T-helper 1 cell treated with Interleukin-12 subunit alpha and Interleukin-12 subunit beta and Interleukin-4 antibody, amounts not matched to agents 30 μg/mL and 1 μg/mL, for 36 hours (primary cell): ENCODE measurements around the gene SH3RF1.
A peak's percentile ranks its signal among the peaks of the same experiment; 100 is the strongest.
"Not testable (repeated sequence)": the region's sequence is repeated elsewhere in the genome, so short reads cannot be mapped to it uniquely, and the experiment has no call there.

Experiments
- H3K27ac Mint-ChIP-seq: one replicate; pipeline ENCODE4 v1.8.0; 2021; ENCODE audit warnings: mild to moderate bottlenecking, mixed read lengths
- H3K27me3 Mint-ChIP-seq: one replicate; pipeline ENCODE4 v1.8.0; 2021; ENCODE audit warnings: low read depth, mixed read lengths
- H3K36me3 Mint-ChIP-seq: one replicate; pipeline ENCODE4 v1.8.0; 2021; ENCODE audit warnings: low read depth, mixed read lengths
- H3K4me1 Mint-ChIP-seq: one replicate; pipeline ENCODE4 v1.8.0; 2021; ENCODE audit warnings: low read depth, mixed read lengths
- H3K4me3 Mint-ChIP-seq: one replicate; pipeline ENCODE4 v1.8.0; 2021; ENCODE audit warnings: mild to moderate bottlenecking, moderate library complexity, mixed read lengths
- H3K9me3 Mint-ChIP-seq: one replicate; pipeline ENCODE4 v1.8.0; 2021; ENCODE audit warnings: mixed read lengths

SH3RF1 gene

DNA sequence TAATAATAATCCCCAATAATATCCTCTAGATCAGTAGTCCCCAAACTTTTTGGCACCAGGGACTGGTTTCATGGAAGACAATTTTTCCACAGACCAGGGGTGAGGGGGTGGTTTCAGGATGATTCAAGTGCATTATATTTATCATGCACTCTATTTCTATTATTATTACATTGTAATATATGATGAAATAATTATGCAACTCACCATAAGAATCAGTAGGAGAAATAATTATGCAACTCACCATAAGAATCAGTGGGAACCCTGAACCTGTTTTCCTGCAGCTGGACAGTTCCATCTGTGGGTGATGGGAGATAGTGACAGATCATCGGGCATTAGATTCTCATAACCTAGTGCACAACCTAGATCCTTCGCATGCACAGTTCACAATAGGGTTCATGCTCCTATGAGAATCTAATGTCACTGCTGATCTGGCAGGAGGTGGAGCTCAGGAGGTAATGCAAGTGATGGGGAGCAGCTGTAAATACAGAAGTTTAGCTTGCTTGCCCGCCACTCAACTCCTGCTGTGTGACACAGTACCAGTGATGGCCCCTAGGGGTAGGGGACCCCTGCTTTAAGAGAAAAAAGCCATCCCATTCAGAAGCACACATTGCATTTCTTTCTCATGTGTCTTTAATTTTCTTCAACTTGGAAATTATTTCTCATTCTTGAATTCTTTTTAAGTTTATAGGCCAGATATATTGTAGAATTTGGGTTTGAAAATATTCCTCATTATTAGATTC is 16.0 kb upstream of the SH3RF1 start:
- Mint-ChIP-seq H3K9me3 (no peaks in the 10 kb centered on the region), H3K36me3 (no peaks in the 10 kb centered on the region), H3K27me3 (no peaks in the 10 kb centered on the region), H3K27ac (no peak overlapping the region), H3K4me1 (no peaks in the 10 kb centered on the region), H3K4me3 (no peak overlapping the region)

DNA sequence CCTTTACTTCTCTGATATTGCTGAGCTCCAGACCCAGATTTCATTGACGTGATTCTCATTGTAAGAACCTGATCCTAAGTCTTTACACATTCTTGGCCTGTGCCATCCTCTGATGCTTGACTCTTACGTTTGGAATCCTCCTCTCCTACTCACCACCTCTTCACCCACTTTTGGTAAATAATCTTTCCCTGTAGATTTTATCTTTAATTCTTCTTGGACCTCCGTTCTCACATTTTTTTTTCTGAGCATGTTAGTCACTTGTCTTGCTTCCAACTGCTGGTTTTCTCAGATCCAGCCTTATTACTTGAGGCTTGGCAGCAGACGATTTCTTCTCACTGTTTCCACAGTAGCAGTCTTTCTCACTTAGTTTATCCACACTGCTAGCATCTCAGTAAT is 12.4 kb upstream of the SH3RF1 start:
- Mint-ChIP-seq H3K27ac (no peak overlapping the region), H3K9me3 (no peaks in the 10 kb centered on the region), H3K27me3 (peaks cover 7% of the 10 kb centered on the region), H3K4me3 (no peak overlapping the region), H3K4me1 (no peaks in the 10 kb centered on the region), H3K36me3 (no peaks in the 10 kb centered on the region)

- Mint-ChIP-seq H3K4me1 (no peaks in the 10 kb centered on the region), H3K27me3 (peaks cover 7% of the 10 kb centered on the region), H3K36me3 (no peaks in the 10 kb centered on the region), H3K9me3 (no peaks in the 10 kb centered on the region), H3K4me3 (no peak overlapping the region), H3K27ac (no peak overlapping the region)
Measured at GRCh38 chr4:169282429-169283113, 11.8 kb upstream of the SH3RF1 start.

GRCh38 chr4:169279108-169279507 is 8.4 kb upstream of the SH3RF1 start:
- peaks cover 26% of the 10 kb centered on the region for H3K27me3 Mint-ChIP-seq
- H3K27ac Mint-ChIP-seq = no peak overlapping the region
- no peaks in the 10 kb centered on the region for H3K9me3 Mint-ChIP-seq
- no peaks in the 10 kb centered on the region for H3K4me1 Mint-ChIP-seq
- H3K36me3 Mint-ChIP-seq = no peaks in the 10 kb centered on the region
- H3K4me3 Mint-ChIP-seq = no peak overlapping the region

- Mint-ChIP-seq H3K4me1 (no peaks in the 10 kb centered on the region), H3K27me3 (peaks cover 31% of the 10 kb centered on the region), H3K9me3 (no peaks in the 10 kb centered on the region), H3K4me3 (no peak overlapping the region), H3K36me3 (no peaks in the 10 kb centered on the region), H3K27ac (no peak overlapping the region)
Measured at GRCh38 chr4:169278624-169279023, 7.9 kb upstream of the SH3RF1 start.

DNA sequence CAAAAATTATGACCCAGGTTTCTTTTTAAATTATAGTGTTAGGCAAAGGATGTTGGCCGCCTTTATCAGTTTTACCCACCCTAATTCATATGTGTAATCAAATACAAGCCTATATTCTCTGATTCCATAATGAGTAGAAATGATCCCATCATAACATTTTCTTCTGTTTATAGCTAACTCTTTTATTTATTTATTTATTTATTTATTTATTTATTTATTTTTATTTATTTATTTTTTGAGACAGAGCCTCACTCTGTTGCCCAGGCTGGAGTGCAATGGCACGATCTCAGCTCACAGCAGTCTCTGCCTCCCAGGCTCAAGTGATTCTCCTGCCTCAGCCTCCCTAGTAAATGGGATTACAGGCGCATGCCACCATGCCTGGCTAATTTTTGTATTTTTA is 7.1 kb upstream of the SH3RF1 start:
- not testable (repeated sequence) for H3K4me1 Mint-ChIP-seq, H3K9me3 Mint-ChIP-seq, H3K36me3 Mint-ChIP-seq, H3K4me3 Mint-ChIP-seq, H3K27ac Mint-ChIP-seq
- peaks cover 38% of the 10 kb centered on the region for H3K27me3 Mint-ChIP-seq

DNA sequence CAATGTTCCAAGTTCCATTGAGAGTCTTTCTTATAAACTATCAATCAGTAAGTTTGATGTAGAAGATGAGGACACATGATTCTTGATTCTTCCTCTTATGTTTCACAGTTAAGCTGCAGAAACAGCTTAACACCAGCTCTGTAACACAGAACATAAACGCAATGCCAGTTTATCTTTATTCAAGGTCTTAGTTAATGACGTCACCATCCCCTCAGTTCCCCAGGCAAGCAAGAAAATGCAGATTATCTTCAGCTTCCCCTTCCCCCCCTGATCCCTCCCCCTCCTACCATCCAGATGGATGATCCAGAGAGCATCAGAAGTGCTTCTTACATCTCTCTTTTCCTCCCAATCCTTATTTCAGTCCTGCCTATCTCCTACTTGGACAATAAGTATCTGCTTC is 4.4 kb upstream of the SH3RF1 start:
- Mint-ChIP-seq H3K27me3 (peaks cover 59% of the 10 kb centered on the region), H3K9me3 (no peaks in the 10 kb centered on the region), H3K4me1 (peaks cover 2% of the 10 kb centered on the region), H3K4me3 (no peak overlapping the region), H3K27ac (no peak overlapping the region), H3K36me3 (no peaks in the 10 kb centered on the region)

DNA sequence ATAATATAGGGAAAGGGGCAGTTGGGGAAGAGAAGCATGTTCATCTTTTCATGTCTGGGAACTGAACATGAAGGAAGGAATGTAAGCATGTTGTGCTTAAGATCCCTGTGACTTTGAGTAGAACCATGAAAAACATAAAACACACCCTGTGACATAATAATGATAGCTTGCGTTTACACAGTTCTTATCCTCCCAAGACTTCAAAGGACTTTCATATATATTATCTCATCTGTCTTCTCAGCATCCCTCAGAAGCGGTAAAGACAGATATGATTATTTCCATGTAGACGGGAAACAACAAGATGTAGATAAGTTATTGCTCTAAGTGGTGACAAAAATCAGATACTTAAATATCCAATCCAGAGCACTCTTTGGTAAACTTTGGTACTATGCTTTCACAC is 3.3 kb upstream of the SH3RF1 start:
- Mint-ChIP-seq H3K9me3 (no peaks in the 10 kb centered on the region), H3K4me3 (no peak overlapping the region), H3K27ac (no peak overlapping the region), H3K4me1 (peaks cover 5% of the 10 kb centered on the region), H3K36me3 (no peaks in the 10 kb centered on the region), H3K27me3 (peaks cover 69% of the 10 kb centered on the region)

GRCh38 chr4:169272265-169272886 is 1.6 kb upstream of the SH3RF1 start:
- peaks cover 5% of the 10 kb centered on the region for H3K4me1 Mint-ChIP-seq
- no peak overlapping the region for H3K27ac Mint-ChIP-seq
- no peaks in the 10 kb centered on the region for H3K9me3 Mint-ChIP-seq
- H3K27me3 Mint-ChIP-seq = peaks cover 67% of the 10 kb centered on the region
- H3K36me3 Mint-ChIP-seq = no peaks in the 10 kb centered on the region
- H3K4me3 Mint-ChIP-seq = no peak overlapping the region

GRCh38 chr4:169271692-169272007 is 894 bp upstream of the SH3RF1 start:
- Mint-ChIP-seq H3K4me3 (no peak overlapping the region), H3K4me1 (peaks cover 5% of the 10 kb centered on the region), H3K27me3 (peaks cover 73% of the 10 kb centered on the region), H3K36me3 (no peaks in the 10 kb centered on the region), H3K9me3 (no peaks in the 10 kb centered on the region), H3K27ac (no peak overlapping the region)

- no peaks in the 10 kb centered on the region for H3K9me3 Mint-ChIP-seq
- peak overlapping the region; percentile 80 for H3K4me3 Mint-ChIP-seq
- no peaks in the 10 kb centered on the region for H3K36me3 Mint-ChIP-seq
- H3K4me1 Mint-ChIP-seq = peaks cover 5% of the 10 kb centered on the region
- H3K27me3 Mint-ChIP-seq = peaks cover 71% of the 10 kb centered on the region
- no peak overlapping the region for H3K27ac Mint-ChIP-seq
Measured at GRCh38 chr4:169269916-169270809, 593 bp downstream of the SH3RF1 start.

DNA sequence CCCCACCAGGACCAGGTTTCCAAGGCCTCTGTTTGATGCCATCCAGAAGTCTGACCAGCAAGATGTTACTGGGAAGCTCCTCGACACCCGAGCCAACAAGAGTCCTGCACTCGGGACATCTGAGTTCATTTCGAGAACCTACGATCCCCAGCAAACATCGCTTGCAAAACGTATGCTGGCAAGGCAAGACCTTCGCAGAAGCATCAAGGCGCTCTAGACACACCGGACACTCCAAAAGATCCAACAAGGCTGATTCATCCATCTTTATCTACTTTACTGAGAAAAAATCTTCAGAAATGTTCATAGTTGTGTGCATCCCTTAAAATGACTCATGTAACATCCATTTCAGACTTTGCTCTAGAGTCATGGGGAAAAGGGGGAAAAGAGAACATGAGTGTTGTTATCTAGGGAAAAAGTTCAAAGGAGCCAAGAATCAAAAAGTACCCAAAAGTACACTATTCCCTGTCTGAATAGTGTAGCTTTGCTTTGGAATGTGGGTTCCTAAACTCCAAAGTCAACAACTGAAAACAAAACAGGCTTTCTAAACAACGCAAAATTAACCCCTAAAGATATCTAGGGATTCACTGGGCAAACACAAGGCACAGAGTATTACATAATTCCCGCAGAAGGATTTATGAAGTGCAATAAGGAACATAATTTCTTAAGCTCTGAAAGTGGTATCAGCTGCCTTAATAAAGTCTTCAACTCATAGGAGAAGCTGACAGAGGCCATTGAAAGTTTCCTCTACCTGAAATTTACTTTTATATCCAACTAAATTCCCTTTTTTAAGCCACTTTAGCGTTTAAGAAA is 1.6 kb downstream of the SH3RF1 start:
- Mint-ChIP-seq H3K27me3 (peaks cover 69% of the 10 kb centered on the region), H3K36me3 (no peaks in the 10 kb centered on the region), H3K9me3 (no peaks in the 10 kb centered on the region), H3K4me1 (peaks cover 5% of the 10 kb centered on the region), H3K27ac (no peak overlapping the region), H3K4me3 (no peak overlapping the region)

DNA sequence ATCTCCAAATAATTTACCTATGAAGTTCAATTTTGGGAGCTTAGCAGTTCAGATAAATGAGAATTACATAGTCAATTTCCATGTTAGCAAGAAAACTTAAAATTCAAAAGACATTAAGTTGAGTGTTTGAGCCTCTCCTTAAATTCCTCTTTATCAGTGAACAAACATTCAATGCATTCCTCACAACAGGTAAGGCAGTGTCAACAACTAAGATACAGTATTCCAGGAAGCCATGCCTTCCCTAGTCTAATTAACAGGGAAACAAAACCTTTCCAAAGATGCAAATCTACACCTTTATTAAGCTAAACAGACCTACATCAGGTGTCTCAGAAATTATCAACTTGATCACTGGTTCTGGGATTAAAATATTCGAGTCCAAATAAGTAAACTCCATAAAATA is 3.7 kb downstream of the SH3RF1 start:
- H3K36me3 Mint-ChIP-seq = no peaks in the 10 kb centered on the region
- no peaks in the 10 kb centered on the region for H3K9me3 Mint-ChIP-seq
- H3K4me3 Mint-ChIP-seq = no peak overlapping the region
- no peak overlapping the region for H3K27ac Mint-ChIP-seq
- peaks cover 49% of the 10 kb centered on the region for H3K27me3 Mint-ChIP-seq
- peaks cover 3% of the 10 kb centered on the region for H3K4me1 Mint-ChIP-seq

DNA sequence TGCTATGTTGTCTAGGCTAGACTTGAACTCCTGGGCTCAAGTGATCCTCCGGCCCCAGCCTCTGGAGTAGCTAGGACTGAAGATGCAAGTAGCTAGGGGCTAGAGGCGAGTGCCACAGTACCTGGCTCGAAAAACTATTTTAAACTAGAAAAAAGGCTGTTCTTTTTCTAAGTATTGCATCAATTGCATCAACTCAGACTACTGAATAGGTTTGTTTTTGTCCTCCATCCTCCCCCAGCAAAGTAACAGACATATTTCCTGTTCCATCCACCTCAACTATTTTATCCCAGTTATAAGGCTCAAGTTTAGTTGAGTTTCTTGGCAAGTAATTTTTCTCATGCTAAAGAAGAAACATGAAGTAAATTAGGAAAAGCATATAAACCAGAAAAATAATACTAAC is 4.1 kb downstream of the SH3RF1 start:
- Mint-ChIP-seq H3K27me3 (peaks cover 45% of the 10 kb centered on the region), H3K9me3 (no peaks in the 10 kb centered on the region), H3K4me3 (no peak overlapping the region), H3K4me1 (peaks cover 3% of the 10 kb centered on the region), H3K36me3 (no peaks in the 10 kb centered on the region), H3K27ac (no peak overlapping the region)
